Stimulated activated CD8-positive, alpha-beta memory T cell treated with anti-CD3 and anti-CD28 coated beads, Interleukin-7, amount 100 ng/mL, for 24 hours (primary cell): Measurements from ENCODE around the gene COX7A2L.
"Not testable (repeated sequence)": the region's sequence is repeated elsewhere in the genome, so short reads cannot be mapped to it uniquely, and the experiment has no call there.

Source experiments
- DNase-seq: peaks from one replicate; pipeline ENCODE4 v3.0.0-alpha.2; 2020; ENCODE audit warnings: low read depth

Gene COX7A2L

GRCh38 chr2:42367835-42368234, 6.8 kb upstream of the COX7A2L start:
- DNase-seq, result no peak

- no peak for DNase-seq
These were observed 5.4 kb upstream of the COX7A2L start for GRCh38 chr2:42366411-42366810.

- no peak for DNase-seq
These were observed 3.6 kb upstream of the COX7A2L start for GRCh38 chr2:42364658-42365057.

- DNase-seq, result no peak
These were observed 2.4 kb upstream of the COX7A2L start for GRCh38 chr2:42363413-42363812.

GRCh38 chr2:42361728-42362283, 789 bp upstream of the COX7A2L start:
- no peak for DNase-seq

GRCh38 chr2:42360493-42360889, 526 bp downstream of the COX7A2L start:
- DNase-seq, result no peak

GRCh38 chr2:42359965-42360483, 993 bp downstream of the COX7A2L start:
- no peak for DNase-seq

- DNase-seq, result no peak
These were observed 1.6 kb downstream of the COX7A2L start for GRCh38 chr2:42359304-42359964.

GRCh38 chr2:42353792-42354429, 7.1 kb downstream of the COX7A2L start:
- no peak for DNase-seq

GRCh38 chr2:42351864-42352263, 9.2 kb downstream of the COX7A2L start:
- DNase-seq, result no peak

GRCh38 chr2:42350434-42351063, 10.5 kb downstream of the COX7A2L start:
- DNase-seq, result no peak

- DNase-seq, result no peak
These were observed 12.8 kb downstream of the COX7A2L start for GRCh38 chr2:42348113-42348805.

- DNase-seq, result not testable (repeated sequence)
These were observed 13.5 kb downstream of the COX7A2L start for GRCh38 chr2:42347518-42347917.

GRCh38 chr2:42346856-42347255, 14.2 kb downstream of the COX7A2L start:
- not testable (repeated sequence) for DNase-seq

- no peak for DNase-seq
These were observed 15.0 kb downstream of the COX7A2L start for GRCh38 chr2:42345986-42346385.

- no peak for DNase-seq
These were observed 18.2 kb downstream of the COX7A2L start for GRCh38 chr2:42342795-42343241.

- DNase-seq, result no peak
These were observed 18.8 kb downstream of the COX7A2L start for GRCh38 chr2:42342061-42342794.

- no peak for DNase-seq
These were observed 19.9 kb downstream of the COX7A2L start for GRCh38 chr2:42340938-42341636.

GRCh38 chr2:42340045-42340937, 20.7 kb downstream of the COX7A2L start:
- no peak for DNase-seq
